Frontal cortex (tissue), 4 donors: ENCODE data around the gene TLCD3A. TPM values are rescaled to one million over a fixed set of nuclear protein-coding genes. Genes with fewer than 3 reads are reported as not detected.

ENCODE experiments used
- DNase-seq, 2 donors: peaks; one replicate each; pipeline ENCODE4 v3.0.0; 2012; ENCODE audit warnings: low spot score in 2 of 2
- FAIRE-seq: peaks from 2 replicates; lab custom pipeline; 2012; peaks lifted over from hg19 to GRCh38; lab: Jason Lieb, UNC
- total RNA-seq: library from RNA; depleted of rRNA; stranded (reverse); fragments of >200 nt; gene quantifications from one replicate; pipeline ENCODE4 v1.2.3, GENCODE V29; 2014
- donor health status: control.
- donor health status: control.
- donor health status: control.

Gene TLCD3A
- total RNA-seq, 1 donor from 2014 or later, result 11.4 TPM

DNA sequence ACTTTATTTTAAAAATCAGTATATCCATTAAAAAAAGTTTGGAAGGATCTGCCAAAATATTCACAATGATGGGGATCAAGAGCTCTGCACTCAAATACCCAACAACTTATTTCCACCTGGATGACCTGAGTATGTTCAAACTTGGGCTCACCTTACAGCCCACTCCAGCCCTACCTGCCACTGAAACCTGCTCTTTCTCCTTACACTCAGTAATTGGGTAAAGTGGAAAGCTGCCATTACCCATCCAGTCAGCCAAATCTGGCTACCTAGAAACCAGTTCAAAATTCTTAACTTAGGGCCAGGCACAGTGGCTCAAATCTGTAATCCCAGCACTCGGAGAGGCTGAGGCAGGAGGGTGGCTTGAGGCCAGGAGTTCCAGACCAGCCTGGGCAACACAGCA, 27.4 kb upstream of the TLCD3A start:
- DNase-seq (no peak), FAIRE-seq (no peak)

GRCh38 chr17:705863-706262, 26.5 kb upstream of the TLCD3A start:
- DNase-seq (no peak), FAIRE-seq (no peak)

- FAIRE-seq (no peak), DNase-seq (no peak)
Observed at GRCh38 chr17:708132-708531, 24.3 kb upstream of the TLCD3A start.

DNA sequence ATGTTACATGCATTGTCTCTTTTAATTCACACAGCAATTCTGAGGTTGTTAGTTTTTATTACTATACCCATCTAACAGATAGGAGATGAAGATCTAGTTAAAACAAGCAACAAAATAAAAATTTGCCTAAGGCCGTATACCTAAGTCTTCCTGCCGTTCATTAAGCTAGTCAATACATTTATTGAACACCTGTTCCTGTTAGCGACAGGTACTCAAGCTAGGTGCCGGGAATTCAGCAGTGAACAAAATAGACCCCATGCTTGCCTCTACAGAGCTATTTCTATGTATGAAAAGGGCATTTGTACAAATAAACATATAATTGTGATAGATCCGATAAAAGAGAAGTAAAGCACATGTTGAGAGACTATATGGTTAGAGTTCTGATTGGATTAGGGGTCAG, 14.3 kb upstream of the TLCD3A start:
- DNase-seq (no peak), FAIRE-seq (no peak)

- FAIRE-seq (no peak), DNase-seq (no peak)
Observed at GRCh38 chr17:720706-721539, 11.5 kb upstream of the TLCD3A start.

DNA sequence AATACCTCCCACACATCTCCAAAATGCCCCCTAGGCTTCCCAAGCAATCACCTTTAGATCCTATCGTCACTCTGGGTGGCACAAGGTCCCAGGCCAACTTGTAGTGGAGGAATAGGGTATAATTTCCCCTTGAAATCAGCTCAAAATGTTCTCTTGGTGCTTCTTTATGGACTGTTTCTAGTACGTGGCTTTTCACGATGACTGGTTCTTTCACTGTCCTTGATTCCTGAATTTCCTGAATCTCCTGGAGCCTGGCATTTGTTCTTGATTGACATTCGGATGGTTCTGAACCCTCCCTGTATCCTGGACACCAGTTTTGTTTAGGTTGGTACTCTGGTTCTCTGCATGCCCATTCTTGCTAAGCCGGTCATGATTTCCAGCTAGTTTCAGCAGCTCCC, 10.9 kb upstream of the TLCD3A start:
- DNase-seq, result no peak
- no peak for FAIRE-seq

- no peak for FAIRE-seq
- no peak for DNase-seq
Observed at GRCh38 chr17:725084-725483, 7.3 kb upstream of the TLCD3A start.

GRCh38 chr17:725746-726145, 6.7 kb upstream of the TLCD3A start:
- FAIRE-seq (no peak), DNase-seq (no peak)

- no peak for DNase-seq
- no peak for FAIRE-seq
Observed at GRCh38 chr17:726271-726919, 6.0 kb upstream of the TLCD3A start.

DNA sequence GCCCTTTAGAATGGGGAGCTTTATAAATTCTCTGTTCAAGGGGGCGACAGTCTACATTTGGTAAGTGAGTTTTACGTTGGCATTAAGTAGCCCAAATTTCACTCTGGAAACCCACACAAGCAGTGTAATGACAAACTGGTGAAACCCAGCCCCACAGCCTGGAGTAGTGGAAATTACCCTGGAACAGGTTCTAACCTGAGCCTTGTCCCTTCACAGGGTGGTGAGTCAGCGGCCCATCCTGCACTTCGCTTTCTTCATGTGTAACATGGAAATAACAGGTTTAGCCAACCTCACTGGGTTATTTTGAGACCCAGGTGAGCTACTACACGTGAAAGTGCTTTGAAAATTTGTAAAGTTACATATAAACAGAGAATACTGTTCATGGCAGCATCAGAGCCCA, 3.5 kb upstream of the TLCD3A start:
- DNase-seq, result no peak
- no peak for FAIRE-seq

- FAIRE-seq, result no peak
Observed at GRCh38 chr17:731644-732066, 741 bp upstream of the TLCD3A start.

DNA sequence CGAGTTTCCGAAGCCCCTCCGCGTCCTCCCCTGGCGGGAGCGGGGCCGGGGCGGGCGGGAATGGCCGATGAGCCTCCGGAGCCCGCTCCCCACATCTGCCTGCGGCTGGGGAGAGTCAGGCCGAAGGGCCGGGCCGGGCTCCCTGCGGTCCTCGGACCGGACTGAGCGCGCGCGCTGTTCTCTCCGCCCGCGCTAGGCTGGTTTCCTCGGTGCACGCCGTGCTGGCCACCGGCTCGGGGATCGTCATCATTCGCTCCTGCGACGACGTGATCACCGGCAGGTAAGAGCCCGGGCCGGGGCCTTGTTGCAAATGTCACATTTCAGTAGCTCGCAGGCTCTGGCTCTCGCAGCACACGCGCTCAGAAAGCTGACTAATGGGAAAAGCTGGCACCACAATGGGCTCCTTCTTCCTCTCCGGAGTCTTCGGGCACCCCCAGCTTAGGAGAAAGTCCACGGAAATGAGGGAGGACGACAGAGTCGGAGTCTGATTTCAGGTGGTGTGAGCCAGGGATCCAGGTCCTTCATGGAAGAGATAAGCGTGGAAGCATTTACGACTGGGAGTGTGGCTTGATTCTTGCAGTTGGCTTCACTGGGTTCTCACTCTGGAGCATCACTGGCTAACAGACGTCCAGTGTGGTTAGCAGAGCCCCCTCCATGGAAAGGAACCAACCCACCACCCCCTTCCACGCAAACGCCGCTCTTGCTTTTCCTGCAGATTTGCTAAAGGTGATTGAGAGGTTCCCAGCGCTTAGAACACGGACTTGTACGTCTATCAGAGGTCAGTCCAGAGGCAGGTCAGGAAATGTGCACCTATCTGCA, 715 bp downstream of the TLCD3A start:
- FAIRE-seq (no peak), DNase-seq (peak in 1 of 2 donors; percentile 30)

More at GRCh38 chr17:731644-732066, 741 bp upstream of the TLCD3A start:
- no peak for DNase-seq

DNA sequence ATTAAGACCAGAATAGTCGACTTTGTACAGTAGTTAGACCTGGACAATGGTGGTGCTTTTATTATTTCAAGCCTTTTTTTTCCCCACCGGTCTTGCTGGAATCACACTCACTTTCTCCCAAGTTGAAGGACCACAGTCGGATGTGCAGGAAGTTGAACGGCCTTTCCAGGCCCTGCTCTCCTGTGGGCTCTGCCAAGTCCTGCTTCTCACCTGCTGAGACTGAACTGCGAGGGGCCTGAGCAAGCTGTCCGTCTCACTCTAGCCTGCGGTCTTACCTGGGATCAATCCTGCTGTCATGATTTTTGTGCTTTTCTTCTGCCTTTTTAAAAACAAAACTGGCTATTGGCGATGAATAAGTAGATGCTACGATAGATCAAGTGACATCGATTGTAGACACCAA, 1.3 kb downstream of the TLCD3A start:
- no peak for FAIRE-seq
- no peak for DNase-seq

DNA sequence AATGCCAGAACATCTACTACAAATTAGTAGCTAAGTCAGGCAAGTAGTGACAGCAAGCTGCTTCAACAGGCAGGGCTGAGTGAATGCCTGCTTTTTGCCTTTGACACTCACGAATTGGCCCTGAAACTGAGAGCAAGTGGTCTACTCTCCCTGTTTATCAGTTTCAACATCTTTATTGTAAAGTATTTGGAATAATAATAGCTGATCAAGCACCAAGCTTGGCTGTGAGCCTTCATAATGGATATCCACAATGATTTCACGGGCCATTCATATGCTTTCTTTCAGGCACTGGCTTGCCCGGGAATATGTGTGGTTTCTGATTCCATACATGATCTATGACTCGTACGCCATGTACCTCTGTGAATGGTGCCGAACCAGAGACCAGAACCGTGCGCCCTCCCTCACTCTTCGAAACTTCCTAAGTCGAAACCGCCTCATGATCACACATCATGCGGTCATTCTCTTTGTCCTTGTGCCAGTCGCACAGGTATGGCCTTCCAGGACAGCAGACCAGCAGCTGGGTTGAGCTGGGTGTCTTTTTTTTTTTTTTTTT, 5.2 kb downstream of the TLCD3A start:
- DNase-seq (no peak), FAIRE-seq (no peak)

- no peak for FAIRE-seq
- no peak for DNase-seq
Observed at GRCh38 chr17:740240-741017, 8.0 kb downstream of the TLCD3A start.

- FAIRE-seq (no peak), DNase-seq (no peak)
Observed at GRCh38 chr17:742147-742793, 9.9 kb downstream of the TLCD3A start.

DNA sequence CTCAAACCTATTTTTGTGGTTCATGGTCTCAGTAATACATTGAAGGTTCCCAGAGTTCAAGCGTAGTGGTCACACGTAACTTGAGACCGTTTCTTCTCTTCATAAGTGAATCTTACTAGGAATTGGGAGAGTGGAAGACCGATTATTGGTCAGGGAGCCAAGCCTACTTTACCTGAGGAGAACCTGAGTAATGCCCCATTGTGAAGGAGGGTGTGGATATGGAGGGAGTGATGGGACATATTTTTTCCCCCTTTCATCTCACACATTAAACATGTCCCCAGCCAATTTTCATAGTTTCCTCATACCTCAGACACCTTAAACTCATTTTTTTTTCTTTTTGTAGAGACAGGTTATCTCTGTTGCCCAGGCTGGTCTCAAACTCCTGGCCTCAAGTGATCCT, 10.7 kb downstream of the TLCD3A start:
- no peak for DNase-seq
- no peak for FAIRE-seq

DNA sequence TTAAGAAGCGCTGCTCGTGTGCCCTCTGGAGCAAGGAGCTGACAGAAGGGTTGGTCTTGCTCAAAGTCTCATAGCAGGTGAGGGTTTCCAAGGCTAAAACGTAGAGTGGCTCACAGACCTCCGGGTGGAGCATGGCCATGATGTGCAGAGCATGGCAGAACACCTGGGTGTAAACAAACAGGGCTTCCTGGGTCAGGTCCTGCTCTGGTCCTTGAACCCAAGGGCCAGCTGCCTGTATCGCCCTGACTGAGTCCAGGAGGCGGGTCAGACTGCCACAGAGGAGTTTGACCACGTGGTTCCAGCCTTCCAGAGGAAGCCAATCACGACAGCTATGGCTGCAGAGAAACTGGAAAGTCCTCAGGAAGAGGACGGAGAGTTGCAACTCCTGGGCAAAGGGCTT, 12.5 kb downstream of the TLCD3A start:
- no peak for FAIRE-seq
- no peak for DNase-seq

DNA sequence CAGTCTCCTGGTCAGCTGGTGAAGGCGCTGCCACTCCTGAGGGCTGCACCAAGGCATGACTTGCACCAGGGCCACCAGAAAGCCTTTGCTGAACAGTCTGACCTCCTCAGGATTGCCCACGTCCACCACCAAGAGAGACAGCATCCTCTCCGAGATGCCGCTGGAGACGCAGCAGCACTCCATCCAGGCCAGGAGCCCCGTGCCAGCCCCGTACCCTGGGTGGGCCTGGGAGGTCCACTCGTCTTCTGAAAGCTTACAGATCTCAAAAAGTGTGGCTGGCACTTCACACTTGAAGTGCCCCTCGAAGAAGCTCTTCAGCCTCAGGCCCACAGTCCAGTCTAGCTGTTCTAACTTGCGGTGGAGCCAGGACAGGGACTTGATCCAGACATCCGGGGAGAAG, 13.0 kb downstream of the TLCD3A start:
- no peak for DNase-seq
- FAIRE-seq, result no peak
